GM12878 (cell line): Measurements from ENCODE around the gene COL20A1. TPM values are rescaled to one million over a fixed set of nuclear protein-coding genes. Genes with fewer than 3 reads are reported as not detected.

ENCODE experiments used
- ATAC-seq: fragments of 200-7000 bp; cut with Tn5 transposase; 3 replicates; pipeline ENCODE4 v1.9.1; 2020; ENCODE audit warnings: mild to moderate bottlenecking, moderate library complexity
- BruUV-seq: library from RNA; stranded (reverse); fragments of 400-500 nt; replicated peaks from 2 replicates; lab custom pipeline; 2021; lab: Mats Ljungman, UMichigan
- CTCF ChIA-PET: fragments of 300-600 bp; sonication (Branson Sonifier 250); formaldehyde crosslinking; extraction: SDS; loops from one replicate; lab custom pipeline; 2021; ENCODE audit warnings: inconsistent platforms; lab: Yijun Ruan, JAX
- POLR2A ChIA-PET: fragments of 350-600 bp; formaldehyde crosslinking; extraction: SDS; loops from one replicate; lab custom pipeline; 2021; ENCODE audit warnings: inconsistent platforms; lab: Charles Lee
- RAD21 ChIA-PET: fragments of 300-600 bp; sonication (Branson Sonifier 250); formaldehyde crosslinking; loops from one replicate; lab custom pipeline; 2023; ENCODE audit warnings: antibody characterized with exemption; ENCODE audit not compliant: unreplicated experiment; lab: Charles Lee
- SMC1A ChIA-PET: fragments of 300-600 bp; sonication (Branson Sonifier 250); formaldehyde crosslinking; loops from one replicate; lab custom pipeline; 2023; ENCODE audit not compliant: unreplicated experiment, uncharacterized antibody; lab: Charles Lee
- DNase-seq: peaks from one replicate; pipeline ENCODE4 v3.0.0-alpha.2; 2011; ENCODE audit warnings: low read depth, low spot score
- FAIRE-seq: peaks from 3 replicates; lab custom pipeline; 2011; peaks lifted over from hg19 to GRCh38; lab: Jason Lieb, UNC
- H2AFZ ChIP-seq: 2 replicates; pipeline ENCODE4 v1.6.0; 2011; ENCODE audit warnings: low read depth, low read length, control low read depth; ENCODE audit not compliant: control insufficient read depth
- H3K27ac ChIP-seq: 2 replicates; pipeline ENCODE4 v1.5.1; 2011; ENCODE audit warnings: control low read depth; ENCODE audit not compliant: control insufficient read depth, insufficient read depth
- H3K27me3 ChIP-seq, 2 experiments: replicated peaks in 1 of 2; 2 replicates each; pipeline versions ENCODE4 v1.6.0 to v1.6.1; 2011; ENCODE audit warnings: low read length in 1 of 2; ENCODE audit not compliant: control insufficient read depth in 2 of 2, insufficient read depth in 2 of 2
- H3K36me3 ChIP-seq, 2 experiments: 2 replicates each; pipeline ENCODE4 v1.5.1; 2011; ENCODE audit warnings: low read length in 1 of 2; ENCODE audit not compliant: control insufficient read depth in 2 of 2, insufficient read depth in 2 of 2
- H3K4me1 ChIP-seq: 2 replicates; pipeline ENCODE4 v1.6.1; 2011; ENCODE audit warnings: mild to moderate bottlenecking, low read length, moderate library complexity, mixed read lengths; ENCODE audit not compliant: control insufficient read depth, insufficient read depth
- H3K4me2 ChIP-seq: 2 replicates; pipeline ENCODE4 v1.6.0; 2011; ENCODE audit warnings: control low read depth; ENCODE audit not compliant: control insufficient read depth, insufficient read depth
- H3K4me3 ChIP-seq: fragments of 200-600 bp; sonication (generic); 2 replicates; pipeline ENCODE4 v1.5.1; 2016
- H3K79me2 ChIP-seq: 2 replicates; pipeline ENCODE4 v1.6.0; 2011; ENCODE audit warnings: low read length; ENCODE audit not compliant: control insufficient read depth, insufficient read depth
- H3K9ac ChIP-seq: 2 replicates; pipeline ENCODE4 v1.8.0; 2011; ENCODE audit warnings: low read length, control low read depth, mixed read lengths; ENCODE audit not compliant: control insufficient read depth, insufficient read depth
- H3K9me3 ChIP-seq: replicated peaks from 3 replicates; pipeline ENCODE4 v1.5.1; 2011; ENCODE audit warnings: mild to moderate bottlenecking, low read length; ENCODE audit not compliant: control insufficient read depth, insufficient read depth
- H4K20me1 ChIP-seq: 2 replicates; pipeline ENCODE4 v1.6.0; 2011; ENCODE audit not compliant: control insufficient read depth, insufficient read depth
- BHLHE40 ChIP-seq, 2 experiments: fragments of 450-650 bp in 1 of 2; IDR thresholded peaks; 2 replicates each; pipeline ENCODE4 v1.6.1; 2011 to 2017; ENCODE audit warnings: low read depth in 2 of 2, borderline replicate concordance in 1 of 2, improper control_type of control experiment in 1 of 2, low read length in 1 of 2, mild to moderate bottlenecking in 1 of 2
- CBX3 ChIP-seq: fragments of 200-600 bp; sonication (generic); IDR thresholded peaks from 2 replicates; pipeline ENCODE4 v1.6.1; 2016; ENCODE audit warnings: low read depth, borderline replicate concordance
- IKZF1 ChIP-seq: fragments of 450-650 bp; conservative IDR thresholded peaks from 2 replicates; pipeline ENCODE4 v1.6.1; 2017; ENCODE audit warnings: antibody characterized with exemption, mild to moderate bottlenecking
- SIN3A ChIP-seq: IDR thresholded peaks from 2 replicates; pipeline ENCODE4 v1.6.1; 2012; ENCODE audit warnings: low read depth, low read length, improper control_type of control experiment
- SMC3 ChIP-seq: IDR thresholded peaks from 2 replicates; pipeline ENCODE4 v1.6.1; 2011; ENCODE audit warnings: low read length, improper control_type of control experiment, borderline replicate concordance
- WGBS: methylation state at CpG from one replicate; pipeline ENCODE4 v1.1.6; 2016; ENCODE audit warnings: low lambda C conversion rate; ENCODE audit not compliant: insufficient replicate concordance, insufficient coverage; ENCODE audit errors: missing lambda C conversion rate; 5-methylcytosine and 5-hydroxymethylcytosine counted together
- in situ Hi-C: fragments of 300-500 bp; cut with MboI; formaldehyde crosslinking; loops from 9 replicates; pipeline ENCODE4 v1.14.3; 2018; ENCODE audit warnings: mixed read lengths
- intact Hi-C: fragments of 100-400 bp; cut with micrococcal nuclease; formaldehyde crosslinking; loops from one replicate; pipeline ENCODE4 v1.14.2; 2022; ENCODE audit not compliant: unreplicated experiment
- polyA plus RNA-seq, 11 experiments: library from polyadenylated mRNA; depleted of rRNA in 4 of 11; unstranded in 6 of 11; stranded (reverse) in 5 of 11; fragments of >200 nt; fragmentation: Nextera tagmentation in 4 of 11; fragmentation: Illumina TruSeq in 1 of 11; extraction: Ambion mirVana in 4 of 11; extraction: Trizol in 1 of 11; gene quantifications; 1 replicate in 1 of 11; 2 replicates in 10 of 11; pipeline versions ENCODE4 v1.2.1 to v1.2.3, GENCODE V29; 2011 to 2016; ENCODE audit warnings: inconsistent platforms in 2 of 11, missing spikeins in 2 of 11, low read depth in 1 of 11
- total RNA-seq, 4 experiments: library from RNA; depleted of rRNA in 3 of 4; stranded (reverse); fragments of >200 nt in 3 of 4; fragmentation: Illumina TruSeq in 1 of 4; extraction: Trizol in 1 of 4; gene quantifications; 2 replicates each; pipeline versions ENCODE4 v1.2.1 to v1.2.3, GENCODE V29; 2013 to 2021
- TF ChIP-seq, protein P1 (sequence below): IDR thresholded peaks from 2 replicates; pipeline ENCODE4 v1.6.1; 2012; ENCODE audit warnings: improper control_type of control experiment, low read depth, low read length; ENCODE audit not compliant: insufficient replicate concordance
- TF ChIP-seq, protein P2 (sequence below): fragments of 450-650 bp; formaldehyde crosslinking; IDR thresholded peaks from 2 replicates; pipeline ENCODE4 v1.4.0; 2022; ENCODE audit warnings: mild to moderate bottlenecking, moderate library complexity
- TF ChIP-seq, protein P3 (sequence below), 3 experiments: IDR thresholded peaks in 2 of 3; conservative IDR thresholded peaks in 1 of 3; 2 replicates each; pipeline ENCODE4 v1.5.1; 2011; ENCODE audit warnings: low read depth in 3 of 3, low read length in 3 of 3, mild to moderate bottlenecking in 3 of 3, control low read depth in 2 of 3, moderate library complexity in 2 of 3, inconsistent platforms in 1 of 3, mixed read lengths in 1 of 3; ENCODE audit not compliant: control insufficient read depth in 2 of 3, insufficient read depth in 1 of 3; ENCODE audit errors: extremely low read depth in 1 of 3

COL20A1 gene
- total and polyA plus RNA-seq, 10 of the 15 experiments (the other 5 are each of a cell fraction or from before 2014, with no cell fraction given): not detected

DNA sequence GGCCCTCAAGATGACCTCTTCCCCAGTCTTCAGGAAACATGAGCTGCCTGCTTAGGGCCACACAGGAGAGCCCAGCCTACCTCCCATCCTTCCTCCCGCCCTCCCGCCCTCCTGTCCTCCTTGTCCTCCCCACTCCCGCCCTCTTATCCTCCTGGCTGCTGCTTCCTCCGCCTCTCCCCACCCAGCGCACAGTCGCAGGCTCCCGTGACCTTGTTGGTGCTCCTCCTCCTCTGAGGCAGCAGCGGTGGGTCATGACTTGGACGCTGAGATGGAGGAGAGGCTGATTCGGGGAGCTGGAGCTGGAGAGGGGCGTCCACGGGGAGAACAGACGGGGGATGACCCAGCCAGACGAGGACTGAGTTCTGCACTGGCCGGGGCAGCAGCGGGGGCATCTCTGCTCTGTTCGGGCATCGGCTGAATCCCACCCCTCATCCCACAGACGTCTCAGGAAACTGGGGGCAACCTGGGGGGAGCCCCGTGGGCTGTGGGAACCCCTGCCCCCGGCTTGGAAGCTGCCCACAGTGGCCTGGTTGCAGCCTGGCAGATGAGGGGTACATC is 35.8 kb downstream of the COL20A1 start (continued):
- TF ChIP-seq, protein P1, sequence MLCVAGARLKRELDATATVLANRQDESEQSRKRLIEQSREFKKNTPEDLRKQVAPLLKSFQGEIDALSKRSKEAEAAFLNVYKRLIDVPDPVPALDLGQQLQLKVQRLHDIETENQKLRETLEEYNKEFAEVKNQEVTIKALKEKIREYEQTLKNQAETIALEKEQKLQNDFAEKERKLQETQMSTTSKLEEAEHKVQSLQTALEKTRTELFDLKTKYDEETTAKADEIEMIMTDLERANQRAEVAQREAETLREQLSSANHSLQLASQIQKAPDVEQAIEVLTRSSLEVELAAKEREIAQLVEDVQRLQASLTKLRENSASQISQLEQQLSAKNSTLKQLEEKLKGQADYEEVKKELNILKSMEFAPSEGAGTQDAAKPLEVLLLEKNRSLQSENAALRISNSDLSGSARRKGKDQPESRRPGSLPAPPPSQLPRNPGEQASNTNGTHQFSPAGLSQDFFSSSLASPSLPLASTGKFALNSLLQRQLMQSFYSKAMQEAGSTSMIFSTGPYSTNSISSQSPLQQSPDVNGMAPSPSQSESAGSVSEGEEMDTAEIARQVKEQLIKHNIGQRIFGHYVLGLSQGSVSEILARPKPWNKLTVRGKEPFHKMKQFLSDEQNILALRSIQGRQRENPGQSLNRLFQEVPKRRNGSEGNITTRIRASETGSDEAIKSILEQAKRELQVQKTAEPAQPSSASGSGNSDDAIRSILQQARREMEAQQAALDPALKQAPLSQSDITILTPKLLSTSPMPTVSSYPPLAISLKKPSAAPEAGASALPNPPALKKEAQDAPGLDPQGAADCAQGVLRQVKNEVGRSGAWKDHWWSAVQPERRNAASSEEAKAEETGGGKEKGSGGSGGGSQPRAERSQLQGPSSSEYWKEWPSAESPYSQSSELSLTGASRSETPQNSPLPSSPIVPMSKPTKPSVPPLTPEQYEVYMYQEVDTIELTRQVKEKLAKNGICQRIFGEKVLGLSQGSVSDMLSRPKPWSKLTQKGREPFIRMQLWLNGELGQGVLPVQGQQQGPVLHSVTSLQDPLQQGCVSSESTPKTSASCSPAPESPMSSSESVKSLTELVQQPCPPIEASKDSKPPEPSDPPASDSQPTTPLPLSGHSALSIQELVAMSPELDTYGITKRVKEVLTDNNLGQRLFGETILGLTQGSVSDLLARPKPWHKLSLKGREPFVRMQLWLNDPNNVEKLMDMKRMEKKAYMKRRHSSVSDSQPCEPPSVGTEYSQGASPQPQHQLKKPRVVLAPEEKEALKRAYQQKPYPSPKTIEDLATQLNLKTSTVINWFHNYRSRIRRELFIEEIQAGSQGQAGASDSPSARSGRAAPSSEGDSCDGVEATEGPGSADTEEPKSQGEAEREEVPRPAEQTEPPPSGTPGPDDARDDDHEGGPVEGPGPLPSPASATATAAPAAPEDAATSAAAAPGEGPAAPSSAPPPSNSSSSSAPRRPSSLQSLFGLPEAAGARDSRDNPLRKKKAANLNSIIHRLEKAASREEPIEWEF: no peak
- no peak for TF ChIP-seq CBX3
- TF ChIP-seq, all 136 proteins: peak for 0

DNA sequence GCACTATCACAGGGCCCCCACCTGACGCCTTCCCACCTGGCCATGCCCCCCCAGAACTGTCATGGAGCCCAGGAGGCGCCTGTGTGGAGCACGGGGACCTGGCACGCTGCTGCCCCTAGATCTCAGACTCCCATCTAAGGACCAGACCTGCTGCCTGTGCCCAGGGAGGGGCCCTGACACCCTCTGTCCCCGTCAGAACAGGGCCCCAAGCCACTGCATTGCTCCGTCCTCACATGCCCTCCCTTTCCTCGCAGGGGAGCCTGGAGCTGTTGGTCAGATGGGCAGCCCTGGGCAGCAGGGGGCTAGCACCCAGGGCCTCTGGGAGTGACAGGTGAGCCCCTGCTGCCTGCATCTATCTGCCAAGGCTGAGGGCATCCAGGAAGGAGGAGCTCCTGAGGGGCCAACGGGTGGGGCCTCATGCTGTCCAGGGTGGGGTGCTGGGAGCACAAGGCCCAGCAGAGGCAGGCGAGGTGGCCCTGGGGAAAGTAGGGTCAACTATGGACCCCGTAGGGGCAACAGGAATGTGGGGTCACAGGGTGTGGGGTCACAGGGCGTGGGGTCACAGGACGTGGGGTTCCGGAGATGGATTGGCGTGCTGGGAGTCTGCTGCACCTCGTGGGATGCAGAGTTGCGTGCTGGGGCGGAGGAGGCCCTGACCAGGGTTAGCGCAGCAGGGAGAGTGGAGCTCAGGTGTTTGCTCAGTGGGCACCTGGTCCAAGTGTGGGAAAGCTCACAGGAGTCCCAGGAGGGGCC is 36.5 kb downstream of the COL20A1 start:
- Histone ChIP-seq H3K27me3 (no peaks in the 10 kb centered on the region), H2AFZ (no peak overlapping the region), H3K27ac (no peak overlapping the region), H3K9ac (no peak overlapping the region), H3K79me2 (no peaks in the 10 kb centered on the region), H3K4me1 (peaks cover 6% of the 10 kb centered on the region), H3K4me3 (no peak overlapping the region), H4K20me1 (no peaks in the 10 kb centered on the region), H3K36me3 (no peaks in the 10 kb centered on the region), H3K9me3 (peaks cover 7% of the 10 kb centered on the region; the same call in 2 of the 3 replicates), H3K4me2 (no peak overlapping the region)
- BruUV-seq: no TSS peak
- WGBS: 61% methylated on average over 17 of the region's 18 CpGs
- SMC1A ChIA-PET: no interaction called here
- FAIRE-seq: no peak
- RAD21 ChIA-PET: no interaction called here
- CTCF ChIA-PET: interaction anchor here (1.1 kb wide), 1 partner anchor 355 kb away, joined by 3 read pairs; no protein-coding TSS in a partner anchor
- DNase-seq: no peak
- in situ Hi-C loops (no loop called here), intact Hi-C loops (no loop called here)
- POLR2A ChIA-PET: no interaction called here
- ATAC-seq: no peak
- TF ChIP-seq BHLHE40 (IDR thresholded peaks at IDR 0.05; ENCODE audit: borderline replicate concordance in 1 of 2, low read depth in 2 of 2, low read length in 1 of 2): no peak
- TF ChIP-seq, protein P2, sequence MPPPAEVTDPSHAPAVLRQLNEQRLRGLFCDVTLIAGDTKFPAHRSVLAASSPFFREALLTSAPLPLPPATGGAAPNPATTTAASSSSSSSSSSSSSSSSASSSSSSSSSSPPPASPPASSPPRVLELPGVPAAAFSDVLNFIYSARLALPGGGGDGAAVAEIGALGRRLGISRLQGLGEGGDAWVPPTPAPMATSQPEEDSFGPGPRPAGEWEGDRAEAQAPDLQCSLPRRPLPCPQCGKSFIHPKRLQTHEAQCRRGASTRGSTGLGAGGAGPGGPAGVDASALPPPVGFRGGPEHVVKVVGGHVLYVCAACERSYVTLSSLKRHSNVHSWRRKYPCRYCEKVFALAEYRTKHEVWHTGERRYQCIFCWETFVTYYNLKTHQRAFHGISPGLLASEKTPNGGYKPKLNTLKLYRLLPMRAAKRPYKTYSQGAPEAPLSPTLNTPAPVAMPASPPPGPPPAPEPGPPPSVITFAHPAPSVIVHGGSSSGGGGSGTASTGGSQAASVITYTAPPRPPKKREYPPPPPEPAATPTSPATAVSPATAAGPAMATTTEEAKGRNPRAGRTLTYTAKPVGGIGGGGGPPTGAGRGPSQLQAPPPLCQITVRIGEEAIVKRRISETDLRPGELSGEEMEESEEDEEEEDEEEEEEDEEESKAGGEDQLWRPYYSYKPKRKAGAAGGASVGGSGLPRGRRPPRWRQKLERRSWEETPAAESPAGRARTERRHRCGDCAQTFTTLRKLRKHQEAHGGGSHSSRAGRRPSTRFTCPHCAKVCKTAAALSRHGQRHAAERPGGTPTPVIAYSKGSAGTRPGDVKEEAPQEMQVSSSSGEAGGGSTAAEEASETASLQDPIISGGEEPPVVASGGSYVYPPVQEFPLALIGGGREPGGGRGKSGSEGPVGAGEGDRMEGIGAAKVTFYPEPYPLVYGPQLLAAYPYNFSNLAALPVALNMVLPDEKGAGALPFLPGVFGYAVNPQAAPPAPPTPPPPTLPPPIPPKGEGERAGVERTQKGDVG: no peak
- no peak for TF ChIP-seq SIN3A
- TF ChIP-seq, protein P3, sequence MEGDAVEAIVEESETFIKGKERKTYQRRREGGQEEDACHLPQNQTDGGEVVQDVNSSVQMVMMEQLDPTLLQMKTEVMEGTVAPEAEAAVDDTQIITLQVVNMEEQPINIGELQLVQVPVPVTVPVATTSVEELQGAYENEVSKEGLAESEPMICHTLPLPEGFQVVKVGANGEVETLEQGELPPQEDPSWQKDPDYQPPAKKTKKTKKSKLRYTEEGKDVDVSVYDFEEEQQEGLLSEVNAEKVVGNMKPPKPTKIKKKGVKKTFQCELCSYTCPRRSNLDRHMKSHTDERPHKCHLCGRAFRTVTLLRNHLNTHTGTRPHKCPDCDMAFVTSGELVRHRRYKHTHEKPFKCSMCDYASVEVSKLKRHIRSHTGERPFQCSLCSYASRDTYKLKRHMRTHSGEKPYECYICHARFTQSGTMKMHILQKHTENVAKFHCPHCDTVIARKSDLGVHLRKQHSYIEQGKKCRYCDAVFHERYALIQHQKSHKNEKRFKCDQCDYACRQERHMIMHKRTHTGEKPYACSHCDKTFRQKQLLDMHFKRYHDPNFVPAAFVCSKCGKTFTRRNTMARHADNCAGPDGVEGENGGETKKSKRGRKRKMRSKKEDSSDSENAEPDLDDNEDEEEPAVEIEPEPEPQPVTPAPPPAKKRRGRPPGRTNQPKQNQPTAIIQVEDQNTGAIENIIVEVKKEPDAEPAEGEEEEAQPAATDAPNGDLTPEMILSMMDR (IDR thresholded peaks at IDR 0.05 in 2 of 3, conservative IDR thresholded peaks at IDR 0.05 in 1 of 3; ENCODE audit: control insufficient read depth in 2 of 3, extremely low read depth in 1 of 3, insufficient read depth in 1 of 3, low read depth in 3 of 3, low read length in 3 of 3): no peak
- no peak for TF ChIP-seq SMC3
- TF ChIP-seq IKZF1: no peak
